GM13976 (cell line): ENCODE results near the gene CLDN24.

Experiments used
- DNase-seq: peaks from one replicate; pipeline ENCODE4 v3.0.0; 2012; ENCODE audit warnings: low spot score
- CTCF ChIP-seq: IDR thresholded peaks from 2 replicates; pipeline ENCODE4 v1.5.1; 2012; ENCODE audit warnings: borderline replicate concordance, mild to moderate bottlenecking; ENCODE audit not compliant: insufficient read depth; ENCODE audit errors: extremely low read depth, missing control alignments, control extremely low read depth
- in situ Hi-C: fragments of 300-500 bp; cut with MboI; formaldehyde crosslinking; loops from one replicate; pipeline ENCODE4 v1.12.0; 2022; ENCODE audit warnings: low sequenced_read_pairs, mixed read lengths, inconsistent platforms; ENCODE audit not compliant: unreplicated experiment

The CLDN24 gene

GRCh38 chr4:183295711-183296110 is 26.5 kb downstream of the CLDN24 start:
- in situ Hi-C loops: no loop called here
- no peak for TF ChIP-seq CTCF
- no peak for DNase-seq

DNA sequence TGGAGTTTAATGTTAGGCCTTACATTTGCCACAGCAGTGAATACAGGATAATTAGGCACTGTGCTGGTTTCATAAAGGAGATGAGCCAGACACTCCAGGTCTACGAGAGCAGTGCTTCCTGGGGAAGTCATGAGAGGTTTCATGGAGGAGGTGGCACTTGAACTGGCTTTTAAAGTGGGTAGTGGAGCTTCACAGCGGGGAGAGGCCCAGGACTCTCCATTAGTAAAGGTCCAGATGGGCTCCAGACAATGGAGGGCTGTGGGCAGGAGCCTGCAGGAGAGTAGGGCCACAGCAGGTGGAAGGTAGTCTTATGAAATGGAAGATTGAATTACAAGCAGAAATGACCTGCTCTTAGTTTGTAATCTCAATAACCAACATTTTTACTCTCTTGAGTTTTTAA is 31.2 kb downstream of the CLDN24 start:
- DNase-seq: no peak
- TF ChIP-seq CTCF: no peak
- in situ Hi-C loops: no loop called here

DNA sequence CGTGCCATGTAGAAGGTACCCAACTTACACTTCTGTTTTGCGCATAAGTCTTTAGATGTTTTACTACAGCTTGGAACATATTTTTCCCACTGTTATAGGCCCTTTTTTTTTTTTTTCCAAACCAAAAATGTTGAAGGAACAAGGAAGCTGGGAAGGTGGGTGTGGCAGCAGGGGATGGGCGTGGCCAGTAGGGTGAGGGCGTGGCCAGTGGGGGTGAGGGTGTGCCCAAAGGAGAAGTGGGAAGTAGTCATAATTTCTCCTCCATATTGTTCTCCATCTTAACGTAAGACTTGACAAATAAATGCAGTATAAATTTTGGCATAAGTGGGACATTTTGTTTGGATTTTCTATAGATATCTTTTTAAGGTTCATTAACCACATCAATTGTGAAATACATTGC is 32.5 kb downstream of the CLDN24 start:
- no peak for DNase-seq
- in situ Hi-C loops: no loop called here
- no peak for TF ChIP-seq CTCF

DNA sequence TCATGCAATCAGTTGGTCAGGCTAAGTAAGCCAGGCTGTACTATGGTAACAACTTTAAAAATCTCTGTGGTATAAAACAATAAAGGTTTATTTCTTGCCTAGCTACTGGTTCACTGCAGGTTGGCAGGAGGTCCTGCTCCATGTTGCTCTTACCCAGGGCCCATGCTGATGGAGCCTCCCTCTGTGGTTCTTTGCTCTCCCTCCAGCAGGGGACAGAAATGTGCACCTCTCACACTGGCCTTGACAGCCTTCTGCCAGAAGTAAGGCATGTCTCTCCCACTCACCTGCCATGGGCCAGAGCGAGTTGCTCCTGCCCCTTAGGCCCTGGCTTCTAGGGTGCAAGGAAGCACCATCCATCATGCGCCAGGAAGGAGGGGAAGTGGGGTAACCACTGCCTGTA is 33.3 kb downstream of the CLDN24 start:
- no peak for TF ChIP-seq CTCF
- in situ Hi-C loops: no loop called here

DNA sequence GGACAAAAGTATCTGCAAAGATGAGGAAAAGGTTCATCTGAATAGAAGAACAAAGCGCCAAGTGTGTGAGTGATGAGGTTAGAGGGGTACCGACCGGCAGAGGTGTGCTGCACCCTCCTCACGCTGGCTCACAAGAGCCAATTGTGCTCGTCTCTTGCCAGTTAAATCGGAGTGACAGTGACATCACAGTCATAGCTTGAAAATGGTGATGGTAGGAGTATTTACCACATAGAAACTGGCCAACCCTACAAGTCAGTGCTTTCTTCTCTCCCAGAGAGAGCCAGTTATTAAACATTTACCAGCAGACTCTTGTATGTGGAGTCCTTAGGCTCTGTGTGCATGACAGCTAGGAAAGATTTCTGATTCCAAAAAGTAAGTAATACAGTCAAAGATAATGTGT is 34.5 kb downstream of the CLDN24 start:
- DNase-seq: no peak
- TF ChIP-seq CTCF: no peak
- in situ Hi-C loops: no loop called here

More for the DNA sequence above, 33.3 kb downstream of the CLDN24 start:
- DNase-seq: no peak

- in situ Hi-C loops: no loop called here
- no peak for DNase-seq
- no peak for TF ChIP-seq CTCF
Measured at GRCh38 chr4:183287309-183287659, 34.9 kb downstream of the CLDN24 start.
